SU-DHL-6 (cell line): ENCODE results near the gene RIPK3.

ENCODE experiments used
- H2AFZ ChIP-seq: fragments of 200-600 bp; sonication (generic); 2 replicates; pipeline ENCODE4 v1.6.1; 2014; ENCODE audit warnings: low read depth, mild to moderate bottlenecking, moderate library complexity, mixed read lengths, antibody characterized with exemption, low read length; ENCODE audit not compliant: severe bottlenecking
- H3F3A ChIP-seq: fragments of 200-600 bp; shearing (Covaris generic); 2 replicates; pipeline ENCODE4 v1.6.0; 2016; ENCODE audit warnings: antibody characterized with exemption, mild to moderate bottlenecking; ENCODE audit not compliant: insufficient read depth
- H3K27ac ChIP-seq: fragments of 200-600 bp; sonication (generic); 2 replicates; pipeline ENCODE4 v1.5.1; 2016; ENCODE audit warnings: low read depth, mild to moderate bottlenecking, low read length, moderate library complexity, mixed read lengths
- H3K27me3 ChIP-seq: fragments of 200-600 bp; sonication (generic), shearing (Covaris generic); 2 replicates; pipeline ENCODE4 v1.6.0; 2014; ENCODE audit warnings: mild to moderate bottlenecking, low read length
- H3K36me3 ChIP-seq: fragments of 200-600 bp; sonication (generic); 2 replicates; pipeline ENCODE4 v1.6.1; 2014; ENCODE audit warnings: mild to moderate bottlenecking, low read length, mixed read lengths
- H3K4me2 ChIP-seq: fragments of 300-600, 200-600 bp; shearing (Covaris generic), sonication (generic); 2 replicates; pipeline ENCODE4 v1.6.0; 2014; ENCODE audit warnings: low read length, low read depth, mild to moderate bottlenecking; ENCODE audit not compliant: poor library complexity, severe bottlenecking
- H3K4me3 ChIP-seq: fragments of 200-600 bp; sonication (generic); 2 replicates; pipeline ENCODE4 v1.5.1; 2014; ENCODE audit warnings: antibody characterized with exemption, low read length, mild to moderate bottlenecking, mixed read lengths; ENCODE audit not compliant: insufficient read depth, poor library complexity, severe bottlenecking
- H3K79me2 ChIP-seq: fragments of 200-600 bp; sonication (generic); 2 replicates; pipeline ENCODE4 v1.6.1; 2014; ENCODE audit warnings: mild to moderate bottlenecking, low read length, moderate library complexity; ENCODE audit not compliant: insufficient read depth
- H3K9ac ChIP-seq: fragments of 200-600 bp; sonication (generic); 2 replicates; pipeline ENCODE4 v1.7.0; 2014; ENCODE audit warnings: mild to moderate bottlenecking, low read length
- H3K9me2 ChIP-seq: fragments of 200-600 bp; sonication (generic); replicated peaks from 2 replicates; pipeline ENCODE4 v1.6.1; 2014; ENCODE audit warnings: low read length; ENCODE audit not compliant: insufficient read depth
- H3K9me3 ChIP-seq: fragments of 200-600 bp; sonication (generic); 2 replicates; pipeline ENCODE4 v1.6.1; 2014; ENCODE audit warnings: low read length, mixed read lengths; ENCODE audit not compliant: insufficient read depth
- H4K20me1 ChIP-seq: fragments of 200-600 bp; sonication (generic); 2 replicates; pipeline ENCODE4 v1.6.1; 2014; ENCODE audit warnings: low read depth, mild to moderate bottlenecking, antibody characterized with exemption, low read length, moderate library complexity, mixed read lengths
- EZH2phosphoT487 ChIP-seq: fragments of 200-600 bp; sonication (generic), shearing (Covaris generic); conservative IDR thresholded peaks from 2 replicates; pipeline ENCODE4 v1.6.1; 2018; ENCODE audit warnings: mild to moderate bottlenecking, antibody characterized with exemption, low read length, moderate library complexity, mixed read lengths
- TF ChIP-seq, protein P1 (sequence below): fragments of 200-600 bp; sonication (generic); IDR thresholded peaks from one replicate; pipeline ENCODE4 v1.5.1; 2017; ENCODE audit warnings: antibody characterized with exemption, mild to moderate bottlenecking, low read length, moderate library complexity; ENCODE audit not compliant: insufficient read depth, poor library complexity, severe bottlenecking

The RIPK3 gene

DNA sequence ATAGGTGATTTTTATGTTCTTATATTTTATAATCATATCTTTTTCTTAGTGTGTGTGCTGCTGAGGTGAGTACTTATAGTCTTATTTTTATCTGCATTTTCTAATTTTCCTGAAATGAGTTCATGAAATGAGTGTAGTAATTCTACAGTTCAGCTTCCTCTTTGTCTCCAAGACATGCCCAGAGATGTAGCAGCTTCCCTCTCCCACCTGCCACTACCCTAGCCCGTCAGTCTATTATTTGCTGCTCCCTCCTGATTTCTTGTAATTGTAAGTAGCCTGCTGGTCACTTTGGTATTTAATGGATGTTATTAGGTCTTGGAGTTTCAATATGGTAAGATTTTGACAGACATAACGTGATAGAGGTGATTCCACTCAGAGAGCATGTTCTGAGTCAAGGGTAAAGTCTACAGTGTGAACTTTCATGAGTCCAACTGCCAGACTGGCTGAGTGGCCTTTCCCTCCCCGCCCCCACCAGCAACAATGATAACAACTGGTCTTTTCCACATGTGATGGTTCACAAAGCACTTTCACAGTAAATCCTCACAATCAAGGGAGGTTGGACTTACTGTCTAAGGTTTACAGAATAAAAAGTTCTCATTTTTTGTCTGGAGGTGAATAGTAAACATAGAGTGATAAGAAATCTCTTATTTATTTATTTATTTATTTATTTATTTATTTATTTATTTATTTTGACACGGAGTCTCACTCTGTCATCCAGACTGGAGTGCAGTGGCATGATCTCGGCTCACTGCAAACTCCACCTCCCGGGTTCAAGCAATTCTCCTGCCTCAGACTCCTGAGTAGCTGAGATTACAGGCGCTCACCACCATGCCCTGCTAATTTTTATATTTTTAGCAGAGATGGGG is 4.2 kb upstream of the RIPK3 start:
- H3K9me2 ChIP-seq: no peaks in the 10 kb centered on the region
- H4K20me1 ChIP-seq: no peaks in the 10 kb centered on the region
- no peak overlapping the region for H3K9ac ChIP-seq
- H3K27ac ChIP-seq: no peak overlapping the region
- no peak overlapping the region for H3K4me3 ChIP-seq
- no peaks in the 10 kb centered on the region for H3F3A ChIP-seq
- H2AFZ ChIP-seq: no peak overlapping the region
- H3K27me3 ChIP-seq: no peaks in the 10 kb centered on the region
- no peaks in the 10 kb centered on the region for H3K36me3 ChIP-seq
- no peaks in the 10 kb centered on the region for H3K9me3 ChIP-seq
- TF ChIP-seq EZH2phosphoT487: no peak
- TF ChIP-seq, protein P1, sequence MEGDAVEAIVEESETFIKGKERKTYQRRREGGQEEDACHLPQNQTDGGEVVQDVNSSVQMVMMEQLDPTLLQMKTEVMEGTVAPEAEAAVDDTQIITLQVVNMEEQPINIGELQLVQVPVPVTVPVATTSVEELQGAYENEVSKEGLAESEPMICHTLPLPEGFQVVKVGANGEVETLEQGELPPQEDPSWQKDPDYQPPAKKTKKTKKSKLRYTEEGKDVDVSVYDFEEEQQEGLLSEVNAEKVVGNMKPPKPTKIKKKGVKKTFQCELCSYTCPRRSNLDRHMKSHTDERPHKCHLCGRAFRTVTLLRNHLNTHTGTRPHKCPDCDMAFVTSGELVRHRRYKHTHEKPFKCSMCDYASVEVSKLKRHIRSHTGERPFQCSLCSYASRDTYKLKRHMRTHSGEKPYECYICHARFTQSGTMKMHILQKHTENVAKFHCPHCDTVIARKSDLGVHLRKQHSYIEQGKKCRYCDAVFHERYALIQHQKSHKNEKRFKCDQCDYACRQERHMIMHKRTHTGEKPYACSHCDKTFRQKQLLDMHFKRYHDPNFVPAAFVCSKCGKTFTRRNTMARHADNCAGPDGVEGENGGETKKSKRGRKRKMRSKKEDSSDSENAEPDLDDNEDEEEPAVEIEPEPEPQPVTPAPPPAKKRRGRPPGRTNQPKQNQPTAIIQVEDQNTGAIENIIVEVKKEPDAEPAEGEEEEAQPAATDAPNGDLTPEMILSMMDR: no peak
- no peaks in the 10 kb centered on the region for H3K79me2 ChIP-seq
- no peak overlapping the region for H3K4me2 ChIP-seq

- Histone ChIP-seq H3K9ac (no peak overlapping the region), H4K20me1 (no peaks in the 10 kb centered on the region), H3K27me3 (no peaks in the 10 kb centered on the region), H3K79me2 (no peaks in the 10 kb centered on the region), H3K36me3 (no peaks in the 10 kb centered on the region), H2AFZ (no peak overlapping the region), H3K4me2 (no peak overlapping the region), H3K4me3 (no peak overlapping the region), H3K9me3 (no peaks in the 10 kb centered on the region), H3F3A (no peaks in the 10 kb centered on the region), H3K9me2 (no peaks in the 10 kb centered on the region), H3K27ac (no peak overlapping the region)
- TF ChIP-seq EZH2phosphoT487: no peak
- TF ChIP-seq, protein P1: no peak
These were observed 3.1 kb upstream of the RIPK3 start for GRCh38 chr14:24342889-24343288.

DNA sequence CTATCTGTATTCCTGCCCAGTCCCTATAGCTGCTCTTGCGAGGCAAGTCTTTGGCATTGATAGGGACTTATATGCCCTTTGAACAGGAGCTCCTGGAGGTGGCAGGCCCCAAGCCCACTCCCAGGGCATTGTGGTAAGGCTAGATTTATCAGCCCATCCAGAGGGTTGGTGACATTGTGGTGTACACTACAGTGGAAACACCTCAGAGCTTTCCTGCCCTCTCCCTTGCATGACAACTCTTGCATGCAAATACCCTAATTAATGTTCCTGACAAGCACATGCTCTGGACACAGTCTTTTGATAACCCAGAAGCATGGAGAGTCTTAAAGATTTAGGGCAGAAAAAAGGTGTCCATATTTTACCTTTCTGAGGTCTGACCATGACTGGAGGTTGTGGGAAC is 815 bp upstream of the RIPK3 start:
- Histone ChIP-seq H3K27me3 (no peaks in the 10 kb centered on the region), H3K79me2 (no peaks in the 10 kb centered on the region), H4K20me1 (no peaks in the 10 kb centered on the region)

More for the DNA sequence above, 815 bp upstream of the RIPK3 start:
- TF ChIP-seq, protein P1: no peak
- TF ChIP-seq EZH2phosphoT487: no peak
- Histone ChIP-seq H3F3A (no peaks in the 10 kb centered on the region), H3K9ac (no peak overlapping the region), H3K4me2 (no peak overlapping the region), H3K36me3 (no peaks in the 10 kb centered on the region), H3K4me3 (no peak overlapping the region), H2AFZ (no peak overlapping the region), H3K9me2 (no peaks in the 10 kb centered on the region), H3K27ac (no peak overlapping the region), H3K9me3 (no peaks in the 10 kb centered on the region)
